ENCODE measurements around the gene MIPEP. TPM values are rescaled to one million over a fixed set of nuclear protein-coding genes. Genes with fewer than 3 reads are reported as not detected.

The MIPEP gene
- total and polyA plus RNA-seq, 9 of the 15 experiments (the other 6 are each of a cell fraction or from before 2014, with no cell fraction given): 1.7 to 19.3 (median 13.1) TPM

GRCh38 chr13:23751195-23751594, 138.0 kb downstream of the MIPEP start:
- in situ Hi-C loops (cut with MboI): no loop called here
- no peaks in the 10 kb centered on the region for H3K4me1 ChIP-seq (replicated peaks in 1 of 2; ENCODE audit: control insufficient read depth in 2 of 2, insufficient read depth in 2 of 2, low read length in 2 of 2)
- no peak overlapping the region for H3K9ac ChIP-seq (ENCODE audit: insufficient read depth in 1 of 2, low read depth in 2 of 2, low read length in 2 of 2)

More at GRCh38 chr13:23751195-23751594, 138.0 kb downstream of the MIPEP start:
- Histone ChIP-seq H2AFZ (ENCODE audit: low read depth, low read length) (no peak overlapping the region), H3K9me1 (ENCODE audit: control insufficient read depth, insufficient read depth, low read length) (no peaks in the 10 kb centered on the region), H3K9me3 (replicated peaks; ENCODE audit: control insufficient read depth, insufficient read depth, low read depth, low read length) (no peaks in the 10 kb centered on the region), H4K20me1 (replicated peaks; ENCODE audit: control insufficient read depth, insufficient read depth, low read length) (no peaks in the 10 kb centered on the region), H3K27ac (ENCODE audit: extremely low read depth, low read depth, low read length) (no peak overlapping the region), H3K36me3 (ENCODE audit: control insufficient read depth, insufficient read depth, low read length) (no peaks in the 10 kb centered on the region), H3K27me3 (ENCODE audit: control insufficient read depth in 2 of 2, insufficient read depth in 2 of 2, low read length in 2 of 2) (no peaks in the 10 kb centered on the region), H3K79me2 (ENCODE audit: control insufficient read depth, insufficient read depth, low read length) (no peaks in the 10 kb centered on the region), H3K4me2 (ENCODE audit: insufficient read depth, low read length) (no peak overlapping the region), H3K4me3 (no peak overlapping the region)
- intact Hi-C loops (cut with micrococcal nuclease): no loop called here
- CTCF ChIA-PET (ENCODE audit: low intra/inter-chr PET ratio): no interaction called here
- no TSS peak for BruUV-seq (replicated peaks)
- TF ChIP-seq ZNF79 (CRISPR knock-in tag; IDR thresholded peaks at IDR 0.05; ENCODE audit: low read depth) (no peak), CAMTA2 (CRISPR knock-in tag; conservative IDR thresholded peaks at IDR 0.05) (no peak), ZNF586 (CRISPR knock-in tag; conservative IDR thresholded peaks at IDR 0.05) (no peak), RCOR1 (IDR thresholded peaks at IDR 0.05; ENCODE audit: borderline replicate concordance in 1 of 2, low read depth in 2 of 2, low read length in 2 of 2) (no peak), NFE2 (IDR thresholded peaks at IDR 0.05; ENCODE audit: low read depth) (no peak), POLR2G (IDR thresholded peaks at IDR 0.05; ENCODE audit: low read depth, low read length) (no peak), POLR2H (tag; IDR thresholded peaks at IDR 0.05; ENCODE audit: low read depth) (no peak), RAD51 (IDR thresholded peaks at IDR 0.05; ENCODE audit: borderline replicate concordance, low read depth) (no peak), CREBBP (IDR thresholded peaks at IDR 0.05; ENCODE audit: low read depth, low read length) (no peak), ARHGAP35 (IDR thresholded peaks at IDR 0.05; ENCODE audit: partially characterized antibody) (no peak)
- TF ChIP-seq, protein P1, sequence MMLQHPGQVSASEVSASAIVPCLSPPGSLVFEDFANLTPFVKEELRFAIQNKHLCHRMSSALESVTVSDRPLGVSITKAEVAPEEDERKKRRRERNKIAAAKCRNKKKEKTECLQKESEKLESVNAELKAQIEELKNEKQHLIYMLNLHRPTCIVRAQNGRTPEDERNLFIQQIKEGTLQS (IDR thresholded peaks at IDR 0.05): no peak
- TF ChIP-seq, protein P1 (CRISPR knock-in tag; conservative IDR thresholded peaks at IDR 0.05): no peak
- DNase-seq (ENCODE audit: extremely low read depth in 1 of 4, low spot score in 3 of 4) (no peak), FAIRE-seq (no peak), ATAC-seq (no peak)
- 52% methylated on average over 5 of the region's 5 CpGs for WGBS (ENCODE audit: insufficient coverage, low coverage, missing lambda C conversion rate)
- POLR2A ChIA-PET: interaction anchor here (0.6 kb wide), 1 partner anchor 56 kb away, joined by 3 read pairs; no protein-coding TSS in a partner anchor

Data from K562 (cell line).